H1 (cell line): Measurements from ENCODE around the gene PCDHGB7. TPM values are rescaled to one million over a fixed set of nuclear protein-coding genes. Genes with fewer than 3 reads are reported as not detected.
"Not testable (repeated sequence)": the region's sequence is repeated elsewhere in the genome, so short reads cannot be mapped to it uniquely, and the experiment has no call there.

Source experiments
- CTCF ChIA-PET: fragments of 300-600 bp; sonication (Branson Sonifier 250); formaldehyde crosslinking; loops from one replicate; lab custom pipeline; 2021; ENCODE audit not compliant: partially characterized antibody; lab: Charles Lee
- POLR2A ChIA-PET: fragments of 300-600 bp; sonication (Branson Sonifier 250); formaldehyde crosslinking; loops from one replicate; lab custom pipeline; 2021; ENCODE audit warnings: inconsistent platforms; ENCODE audit not compliant: partially characterized antibody; lab: Charles Lee
- DNase-seq, 2 experiments: peaks; one replicate each; pipeline versions ENCODE4 v3.0.0 to v3.0.0-alpha.2; 2010 to 2022; ENCODE audit warnings: low spot score in 2 of 2, low read depth in 1 of 2, mixed read lengths in 1 of 2
- FAIRE-seq: peaks from 2 replicates; lab custom pipeline; 2011; peaks lifted over from hg19 to GRCh38; lab: Jason Lieb, UNC
- H2AFZ ChIP-seq: 2 replicates; pipeline ENCODE4 v1.8.1; 2012; ENCODE audit warnings: low read length, inconsistent platforms
- H2AK5ac ChIP-seq: 2 replicates; pipeline ENCODE4 v1.6.1; 2013; ENCODE audit warnings: low read depth, low read length
- H2BK120ac ChIP-seq: replicated peaks from 2 replicates; pipeline ENCODE3; 2013; ENCODE audit warnings: low read depth, low read length, inconsistent platforms
- H2BK12ac ChIP-seq: 2 replicates; pipeline ENCODE4 v1.6.1; 2013; ENCODE audit warnings: low read depth, low read length
- H2BK15ac ChIP-seq: 2 replicates; pipeline ENCODE4 v1.6.1; 2013; ENCODE audit warnings: low read length
- H2BK20ac ChIP-seq: 2 replicates; pipeline ENCODE4 v1.6.1; 2013; ENCODE audit warnings: low read length
- H2BK5ac ChIP-seq: 2 replicates; pipeline ENCODE4 v1.6.1; 2013; ENCODE audit warnings: low read depth, low read length
- H3K14ac ChIP-seq: 2 replicates; pipeline ENCODE4 v1.6.1; 2013; ENCODE audit warnings: inconsistent platforms; ENCODE audit not compliant: insufficient read length
- H3K18ac ChIP-seq: 2 replicates; pipeline ENCODE4 v1.6.1; 2013; ENCODE audit warnings: low read length; ENCODE audit errors: extremely low read depth
- H3K23ac ChIP-seq: 2 replicates; pipeline ENCODE4 v1.6.1; 2013; ENCODE audit warnings: inconsistent platforms; ENCODE audit not compliant: insufficient read length
- H3K23me2 ChIP-seq: 2 replicates; pipeline ENCODE4 v1.6.1; 2013; ENCODE audit warnings: low read depth, low read length
- H3K27ac ChIP-seq: 2 replicates; pipeline ENCODE4 v1.6.1; 2011; ENCODE audit warnings: low read depth, low read length, inconsistent platforms
- H3K27me3 ChIP-seq, 4 experiments: replicated peaks in 1 of 4; 1 replicate in 1 of 4; 2 replicates in 3 of 4; pipeline versions ENCODE4 v1.6.1 to v1.8.1; 2011 to 2013; ENCODE audit warnings: low read length in 3 of 4, mild to moderate bottlenecking in 3 of 4, inconsistent platforms in 2 of 4, mixed read lengths in 2 of 4, moderate library complexity in 1 of 4; ENCODE audit not compliant: control insufficient read depth in 3 of 4, insufficient read depth in 3 of 4; ENCODE audit errors: extremely low read depth in 1 of 4
- H3K36me3 ChIP-seq, 4 experiments: 2 replicates each; pipeline versions ENCODE4 v1.6.1 to v1.8.1; 2011 to 2013; ENCODE audit warnings: mild to moderate bottlenecking in 4 of 4, low read length in 3 of 4, moderate library complexity in 2 of 4, control low read depth in 1 of 4, inconsistent platforms in 1 of 4; ENCODE audit not compliant: insufficient read depth in 4 of 4, control insufficient read depth in 2 of 4
- H3K4ac ChIP-seq: replicated peaks from 2 replicates; pipeline ENCODE3; 2013; ENCODE audit warnings: low read length, low read depth, mixed read lengths, inconsistent platforms; ENCODE audit not compliant: insufficient read length
- H3K4me1 ChIP-seq, 4 experiments: replicated peaks in 1 of 4; 1 replicate in 1 of 4; 2 replicates in 3 of 4; pipeline versions ENCODE4 v1.6.1 to v1.8.1; 2011 to 2013; ENCODE audit warnings: low read length in 3 of 4, inconsistent platforms in 2 of 4, mixed read lengths in 1 of 4; ENCODE audit not compliant: insufficient read depth in 4 of 4, control insufficient read depth in 3 of 4
- H3K4me2 ChIP-seq, 2 experiments: 2 replicates each; pipeline versions ENCODE4 v1.6.1 to v1.8.1; 2011 to 2013; ENCODE audit warnings: low read depth in 2 of 2, low read length in 2 of 2, control low read depth in 1 of 2, inconsistent platforms in 1 of 2, mild to moderate bottlenecking in 1 of 2; ENCODE audit not compliant: insufficient read depth in 1 of 2
- H3K4me3 ChIP-seq, 4 experiments: fragments of 200-600, 300-600 bp in 1 of 4; sonication (generic), shearing (Covaris generic), sonication (Bioruptor Twin) in 1 of 4; 2 replicates each; pipeline versions ENCODE4 v1.5.1 to v1.8.1; 2011 to 2016; ENCODE audit warnings: low read length in 4 of 4, low read depth in 3 of 4, control low read depth in 2 of 4, inconsistent platforms in 2 of 4, mild to moderate bottlenecking in 2 of 4, mixed read lengths in 1 of 4, moderate library complexity in 1 of 4; ENCODE audit not compliant: insufficient read depth in 2 of 4; ENCODE audit errors: extremely low read depth in 1 of 4
- H3K56ac ChIP-seq: replicated peaks from 2 replicates; pipeline ENCODE3; 2013; ENCODE audit warnings: low read depth, mild to moderate bottlenecking, mixed read lengths, low read length, inconsistent platforms; ENCODE audit not compliant: insufficient read length
- H3K79me1 ChIP-seq: 2 replicates; pipeline ENCODE4 v1.6.1; 2013; ENCODE audit warnings: low read depth, low read length, control low read depth
- H3K79me2 ChIP-seq, 2 experiments: 2 replicates each; pipeline versions ENCODE4 v1.6.1 to v1.8.1; 2012 to 2013; ENCODE audit warnings: low read length in 2 of 2, mild to moderate bottlenecking in 2 of 2, inconsistent platforms in 1 of 2; ENCODE audit not compliant: insufficient read depth in 2 of 2, control insufficient read depth in 1 of 2
- H3K9ac ChIP-seq, 4 experiments: replicated peaks in 1 of 4; 1 replicate in 1 of 4; 2 replicates in 3 of 4; pipeline versions ENCODE4 v1.6.1 to v1.8.1; 2011 to 2013; ENCODE audit warnings: low read depth in 3 of 4, low read length in 3 of 4, control low read depth in 2 of 4, mild to moderate bottlenecking in 2 of 4, moderate library complexity in 2 of 4, inconsistent platforms in 1 of 4; ENCODE audit errors: extremely low read depth in 1 of 4
- H3K9me3 ChIP-seq, 2 experiments: 2 replicates each; pipeline versions ENCODE4 v1.6.1 to v1.8.1; 2012 to 2013; ENCODE audit warnings: mild to moderate bottlenecking in 2 of 2, moderate library complexity in 2 of 2, control low read depth in 1 of 2, inconsistent platforms in 1 of 2, low read depth in 1 of 2, low read length in 1 of 2, mixed read lengths in 1 of 2; ENCODE audit not compliant: insufficient read depth in 2 of 2
- H4K20me1 ChIP-seq, 2 experiments: replicated peaks in 1 of 2; 2 replicates each; pipeline versions ENCODE3 to v1.8.1; 2011 to 2013; ENCODE audit warnings: inconsistent platforms in 2 of 2, low read length in 2 of 2, mild to moderate bottlenecking in 1 of 2; ENCODE audit not compliant: insufficient read depth in 2 of 2, control insufficient read depth in 1 of 2
- H4K5ac ChIP-seq: 2 replicates; pipeline ENCODE4 v1.6.1; 2013; ENCODE audit warnings: low read length, low read depth, mixed read lengths, inconsistent platforms; ENCODE audit not compliant: insufficient read length
- H4K8ac ChIP-seq: 2 replicates; pipeline ENCODE4 v1.8.0; 2013; ENCODE audit warnings: mild to moderate bottlenecking, moderate library complexity, low read length, inconsistent platforms; ENCODE audit not compliant: insufficient read depth; ENCODE audit errors: extremely low read depth
- H4K91ac ChIP-seq: replicated peaks from 2 replicates; pipeline ENCODE3; 2013; ENCODE audit warnings: low read length, mixed read lengths, inconsistent platforms; ENCODE audit not compliant: insufficient read length
- RAD21 ChIP-seq, 2 experiments: IDR thresholded peaks in 1 of 2; conservative IDR thresholded peaks in 1 of 2; 2 replicates each; pipeline ENCODE4 v1.6.1; 2011; ENCODE audit warnings: low read depth in 2 of 2, low read length in 2 of 2, improper control_type of control experiment in 1 of 2, inconsistent platforms in 1 of 2, mild to moderate bottlenecking in 1 of 2, moderate library complexity in 1 of 2
- WGBS, 2 experiments: shearing (Covaris generic) in 1 of 2; methylation state at CpG; one replicate each; pipeline versions ENCODE4 v1.1.6 to v1.1.7; 2013 to 2015; ENCODE audit warnings: low lambda C conversion rate in 2 of 2, mixed read lengths in 2 of 2, inconsistent platforms in 1 of 2, low coverage in 1 of 2, missing lambda C conversion rate in 1 of 2; ENCODE audit not compliant: insufficient replicate concordance in 2 of 2, insufficient coverage in 1 of 2, insufficient read length in 1 of 2; ENCODE audit errors: extremely low coverage in 1 of 2, missing lambda C conversion rate in 1 of 2; 5-methylcytosine and 5-hydroxymethylcytosine counted together
- polyA plus RNA-seq, 7 experiments: library from polyadenylated mRNA; depleted of rRNA in 3 of 7; stranded (reverse) in 5 of 7; unstranded in 2 of 7; fragments of >200 nt in 5 of 7; fragments of 200-250 nt in 2 of 7; gene quantifications; 1 replicate in 5 of 7; 2 replicates in 1 of 7; 4 replicates in 1 of 7; pipeline versions ENCODE4 v1.2.1 to v1.2.3, GENCODE V29; 2011 to 2013; ENCODE audit warnings: missing spikeins in 2 of 7, mixed read lengths in 2 of 7
- total RNA-seq: library from RNA; stranded (reverse); fragmentation: NEBNext Ultra II Directional; extraction: Animal tissue kit (Norgen Biotek cat#: 25700); gene quantifications from 2 replicates; pipeline ENCODE4 v1.2.1, GENCODE V29; 2021
- TF ChIP-seq, protein P1 (sequence below), 3 experiments: IDR thresholded peaks; 1 replicate in 2 of 3; 2 replicates in 1 of 3; pipeline versions ENCODE4 v1.5.1 to v1.6.1; 2011; ENCODE audit warnings: low read length in 3 of 3, mild to moderate bottlenecking in 3 of 3, inconsistent platforms in 2 of 3, low read depth in 1 of 3, moderate library complexity in 1 of 3; ENCODE audit not compliant: insufficient read depth in 1 of 3; ENCODE audit errors: control extremely low read depth in 1 of 3

The PCDHGB7 gene
- total and polyA plus RNA-seq, 2 of the 8 experiments (the other 6 are each of a cell fraction or from before 2014, with no cell fraction given): 4.1 to 9.5 TPM

GRCh38 chr5:141397756-141398551, 19.5 kb upstream of the PCDHGB7 start, which contains the start of gene PCDHGB5:
Gene PCDHGB5, plus strand, starts transcription at chr5:141397947. Its CDS starts 181 bp downstream, at chr5:141398128.
- not testable (repeated sequence) for H2BK5ac ChIP-seq, H3K56ac ChIP-seq, H3K79me1 ChIP-seq, H2BK120ac ChIP-seq, H3K23ac ChIP-seq, H4K91ac ChIP-seq, H2AFZ ChIP-seq, H2BK15ac ChIP-seq, H3K27me3 ChIP-seq, H4K8ac ChIP-seq, H2BK20ac ChIP-seq, H3K14ac ChIP-seq, H4K20me1 ChIP-seq, H3K79me2 ChIP-seq, H3K4me1 ChIP-seq, H3K9ac ChIP-seq, H2BK12ac ChIP-seq, H2AK5ac ChIP-seq, H3K18ac ChIP-seq, H3K4me2 ChIP-seq, H3K27ac ChIP-seq, H4K5ac ChIP-seq, H3K23me2 ChIP-seq, H3K4ac ChIP-seq, DNase-seq
- Histone ChIP-seq H3K4me3 (peak within 1 kb of the TSS in 1 of 4 experiments; percentile 46; a peak in 1 of 8 replicates), H3K9me3 (peaks cover 48 to 56% of the 10 kb centered on the region in 2 experiments), H3K36me3 (peaks cover 0 to 14% (median 4%) of the 10 kb centered on the region in 4 experiments; a peak in 6 of 8 replicates)
- FAIRE-seq: peak; percentile 91
- POLR2A ChIA-PET: interaction anchor here (0.6 to 0.9 kb wide), 3 partner anchors 10 to 160 kb away, joined by 3 to 4 read pairs (median 3); no protein-coding TSS in a partner anchor
- 71% methylated on average over 15 of the region's 43 CpGs; no CpG with 5 or more reads in 1 of the 2 experiments for WGBS, 2 experiments
- CTCF ChIA-PET: interaction anchor here (0.7 to 4.0 kb wide), 29 partner anchors 9 to 320 kb away, joined by 3 to 34 read pairs (median 5); partner anchors contain the start of genes PCDHB10, PCDHB11, PCDHB15 and PCDHGA10
- TF ChIP-seq, protein P1, sequence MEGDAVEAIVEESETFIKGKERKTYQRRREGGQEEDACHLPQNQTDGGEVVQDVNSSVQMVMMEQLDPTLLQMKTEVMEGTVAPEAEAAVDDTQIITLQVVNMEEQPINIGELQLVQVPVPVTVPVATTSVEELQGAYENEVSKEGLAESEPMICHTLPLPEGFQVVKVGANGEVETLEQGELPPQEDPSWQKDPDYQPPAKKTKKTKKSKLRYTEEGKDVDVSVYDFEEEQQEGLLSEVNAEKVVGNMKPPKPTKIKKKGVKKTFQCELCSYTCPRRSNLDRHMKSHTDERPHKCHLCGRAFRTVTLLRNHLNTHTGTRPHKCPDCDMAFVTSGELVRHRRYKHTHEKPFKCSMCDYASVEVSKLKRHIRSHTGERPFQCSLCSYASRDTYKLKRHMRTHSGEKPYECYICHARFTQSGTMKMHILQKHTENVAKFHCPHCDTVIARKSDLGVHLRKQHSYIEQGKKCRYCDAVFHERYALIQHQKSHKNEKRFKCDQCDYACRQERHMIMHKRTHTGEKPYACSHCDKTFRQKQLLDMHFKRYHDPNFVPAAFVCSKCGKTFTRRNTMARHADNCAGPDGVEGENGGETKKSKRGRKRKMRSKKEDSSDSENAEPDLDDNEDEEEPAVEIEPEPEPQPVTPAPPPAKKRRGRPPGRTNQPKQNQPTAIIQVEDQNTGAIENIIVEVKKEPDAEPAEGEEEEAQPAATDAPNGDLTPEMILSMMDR (IDR thresholded peaks at IDR 0.05; ENCODE audit: control extremely low read depth in 1 of 3, insufficient read depth in 1 of 3, low read depth in 1 of 3, low read length in 3 of 3): peak in 2 of 3 experiments; percentile 29 to 39; a peak in 2 of 4 replicates
- peak; percentile 17 to 32; a peak in 3 of 4 replicates for TF ChIP-seq RAD21 (IDR thresholded peaks at IDR 0.05 in 1 of 2, conservative IDR thresholded peaks at IDR 0.05 in 1 of 2; ENCODE audit: low read depth in 2 of 2, low read length in 2 of 2)
